ENCODE results near the gene TAS2R46.

Gene TAS2R46

GRCh38 chr12:11071414-11071813, 9.3 kb upstream of the TAS2R46 start:
- no peaks in the 10 kb centered on the region for H3K9me3 ChIP-seq
- H3K27me3 ChIP-seq, result no peaks in the 10 kb centered on the region
- H3K4me3 ChIP-seq (ENCODE audit: low read depth in 1 of 2, low read length in 1 of 2), result no peak overlapping the region
- H3K4me1 ChIP-seq (ENCODE audit: control insufficient read depth in 1 of 2, insufficient read depth in 1 of 2, low read depth in 1 of 2, low read length in 1 of 2), result no peaks in the 10 kb centered on the region
- no peak overlapping the region for H3K27ac ChIP-seq
- no peaks in the 10 kb centered on the region for H3K36me3 ChIP-seq
- no peak for TF ChIP-seq CTCF (IDR thresholded peaks at IDR 0.05)

GRCh38 chr12:11070999-11071398, 8.9 kb upstream of the TAS2R46 start:
- no peak for TF ChIP-seq CTCF (IDR thresholded peaks at IDR 0.05)
- Histone ChIP-seq H3K36me3 (no peaks in the 10 kb centered on the region), H3K4me3 (ENCODE audit: low read depth in 1 of 2, low read length in 1 of 2) (no peak overlapping the region), H3K9me3 (no peaks in the 10 kb centered on the region), H3K27me3 (no peaks in the 10 kb centered on the region), H3K27ac (no peak overlapping the region), H3K4me1 (ENCODE audit: control insufficient read depth in 1 of 2, insufficient read depth in 1 of 2, low read depth in 1 of 2, low read length in 1 of 2) (no peaks in the 10 kb centered on the region)

DNA sequence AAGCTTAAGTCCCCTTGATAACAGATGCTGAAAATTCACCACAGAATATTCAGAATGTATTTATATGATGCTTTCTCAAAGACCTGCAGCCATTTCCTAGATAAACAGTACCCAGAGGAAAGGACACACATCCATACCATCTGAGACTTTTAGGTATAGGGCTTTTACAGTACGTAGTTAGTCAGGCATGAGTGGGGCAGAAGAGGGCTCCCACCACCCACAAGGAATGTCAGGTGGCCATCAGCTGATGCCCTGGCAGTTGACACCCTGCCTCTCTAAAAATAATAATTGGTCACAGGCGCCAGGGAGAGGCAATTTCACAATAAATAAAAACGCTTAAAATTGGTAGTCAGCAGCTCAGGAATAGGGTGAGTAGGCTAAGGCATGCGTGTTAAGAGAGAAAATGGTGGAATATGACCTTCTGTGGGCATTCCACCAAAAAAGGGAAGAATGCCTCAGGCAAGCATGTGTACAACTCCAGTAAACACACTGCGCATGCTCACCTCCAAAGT, 7.8 kb upstream of the TAS2R46 start:
- Histone ChIP-seq H3K4me1 (ENCODE audit: control insufficient read depth in 1 of 2, insufficient read depth in 1 of 2, low read depth in 1 of 2, low read length in 1 of 2) (no peaks in the 10 kb centered on the region), H3K4me3 (ENCODE audit: low read depth in 1 of 2, low read length in 1 of 2) (no peak overlapping the region), H3K27ac (no peak overlapping the region), H3K36me3 (no peaks in the 10 kb centered on the region), H3K27me3 (no peaks in the 10 kb centered on the region), H3K9me3 (no peaks in the 10 kb centered on the region)
- TF ChIP-seq CTCF (IDR thresholded peaks at IDR 0.05), result no peak

DNA sequence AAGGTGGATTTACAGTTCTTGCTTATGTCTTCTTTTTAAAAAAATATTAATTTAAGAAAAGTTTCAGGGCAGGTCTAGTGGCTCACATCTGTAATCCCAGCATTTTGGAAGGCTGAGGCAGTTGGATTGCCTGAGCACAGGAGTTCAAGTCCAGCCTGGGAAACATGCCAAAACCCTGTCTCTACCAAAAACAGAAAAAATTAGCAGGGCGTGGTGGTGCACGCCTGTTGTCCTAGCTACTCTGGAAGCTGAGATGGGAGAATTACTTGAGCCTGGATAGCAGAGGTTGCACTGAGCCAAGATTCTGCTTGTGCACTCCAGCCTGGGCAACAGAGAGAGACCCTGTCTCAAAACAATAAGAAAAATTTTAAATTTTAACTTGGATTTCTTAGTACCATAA, 5.4 kb upstream of the TAS2R46 start:
- Histone ChIP-seq H3K27ac (no peak overlapping the region), H3K4me3 (ENCODE audit: low read depth in 1 of 2, low read length in 1 of 2) (no peak overlapping the region), H3K27me3 (no peaks in the 10 kb centered on the region), H3K4me1 (ENCODE audit: control insufficient read depth in 1 of 2, insufficient read depth in 1 of 2, low read depth in 1 of 2, low read length in 1 of 2) (no peaks in the 10 kb centered on the region), H3K9me3 (no peaks in the 10 kb centered on the region), H3K36me3 (no peaks in the 10 kb centered on the region)
- TF ChIP-seq CTCF (IDR thresholded peaks at IDR 0.05), result no peak

GRCh38 chr12:11059784-11060183, 2.3 kb downstream of the TAS2R46 start:
- H3K4me1 ChIP-seq (ENCODE audit: control insufficient read depth in 1 of 2, insufficient read depth in 1 of 2, low read depth in 1 of 2, low read length in 1 of 2), result no peaks in the 10 kb centered on the region
- H3K36me3 ChIP-seq, result no peaks in the 10 kb centered on the region
- H3K9me3 ChIP-seq, result no peaks in the 10 kb centered on the region
- H3K27ac ChIP-seq, result no peak overlapping the region
- no peaks in the 10 kb centered on the region for H3K27me3 ChIP-seq
- no peak overlapping the region for H3K4me3 ChIP-seq (ENCODE audit: low read depth in 1 of 2, low read length in 1 of 2)
- no peak for TF ChIP-seq CTCF (IDR thresholded peaks at IDR 0.05)

GRCh38 chr12:11059041-11059440, 3.1 kb downstream of the TAS2R46 start:
- Histone ChIP-seq H3K4me1 (ENCODE audit: control insufficient read depth in 1 of 2, insufficient read depth in 1 of 2, low read depth in 1 of 2, low read length in 1 of 2) (no peaks in the 10 kb centered on the region), H3K36me3 (no peaks in the 10 kb centered on the region), H3K27me3 (no peaks in the 10 kb centered on the region), H3K27ac (no peak overlapping the region), H3K9me3 (no peaks in the 10 kb centered on the region), H3K4me3 (ENCODE audit: low read depth in 1 of 2, low read length in 1 of 2) (no peak overlapping the region)
- no peak for TF ChIP-seq CTCF (IDR thresholded peaks at IDR 0.05)
